Endothelial cell of umbilical vein (primary cell): Measurements from ENCODE around the gene KDM3A. TPM values are rescaled to one million over a fixed set of nuclear protein-coding genes. Genes with fewer than 3 reads are reported as not detected.

Experiments
- BruUV-seq: library from RNA; stranded (reverse); fragments of 400-500 nt; replicated peaks from 2 replicates; lab custom pipeline; 2021; lab: Mats Ljungman, UMichigan
- CTCF ChIA-PET: fragments of 300-600, 350-600 bp; sonication (Branson Sonifier 250); formaldehyde crosslinking; loops from one replicate; lab custom pipeline; 2021; ENCODE audit warnings: antibody characterized with exemption, inconsistent platforms; lab: Charles Lee
- POLR2A ChIA-PET: fragments of 300-600, 350-600 bp; sonication (Branson Sonifier 250); formaldehyde crosslinking; loops from one replicate; lab custom pipeline; 2021; ENCODE audit warnings: antibody characterized with exemption, inconsistent platforms; lab: Charles Lee
- DNase-seq: peaks from one replicate; pipeline ENCODE4 v3.0.0-alpha.2; 2011; ENCODE audit warnings: low read depth, low spot score
- FAIRE-seq: peaks from 2 replicates; lab custom pipeline; 2011; peaks lifted over from hg19 to GRCh38; lab: Jason Lieb, UNC
- H2AFZ ChIP-seq: 2 replicates; pipeline ENCODE4 v1.6.0; 2012; ENCODE audit warnings: low read depth, low read length, control low read depth, inconsistent platforms
- H3K27ac ChIP-seq: 2 replicates; pipeline ENCODE4 v1.5.1; 2011; ENCODE audit warnings: low read depth, mild to moderate bottlenecking, control low read depth, low read length, moderate library complexity; ENCODE audit not compliant: insufficient read depth
- H3K27me3 ChIP-seq, 2 experiments: 2 replicates each; pipeline versions ENCODE4 v1.6.0 to v1.6.1; 2011; ENCODE audit warnings: low read length in 2 of 2, mixed read lengths in 1 of 2; ENCODE audit not compliant: control insufficient read depth in 2 of 2, insufficient read depth in 2 of 2
- H3K36me3 ChIP-seq, 2 experiments: 2 replicates in 1 of 2; 3 replicates in 1 of 2; pipeline ENCODE4 v1.5.1; 2011; ENCODE audit warnings: low read length in 2 of 2, mild to moderate bottlenecking in 1 of 2, moderate library complexity in 1 of 2; ENCODE audit not compliant: control insufficient read depth in 2 of 2, insufficient read depth in 2 of 2; ENCODE audit errors: extremely low read depth in 1 of 2
- H3K4me1 ChIP-seq: 3 replicates; pipeline ENCODE4 v1.5.1; 2011; ENCODE audit warnings: mild to moderate bottlenecking, low read length; ENCODE audit not compliant: control insufficient read depth, insufficient read depth; ENCODE audit errors: extremely low read depth
- H3K4me2 ChIP-seq: 2 replicates; pipeline ENCODE4 v1.6.1; 2011; ENCODE audit warnings: low read length, control low read depth, mixed read lengths; ENCODE audit not compliant: insufficient read depth
- H3K4me3 ChIP-seq, 3 experiments: fragments of 200-600 bp in 1 of 3; sonication (generic), shearing (Covaris generic) in 1 of 3; replicated peaks in 1 of 3; 2 replicates each; pipeline ENCODE4 v1.5.1; 2011 to 2016; ENCODE audit warnings: control low read depth in 3 of 3, low read length in 3 of 3, mild to moderate bottlenecking in 2 of 3, inconsistent platforms in 1 of 3, low read depth in 1 of 3, moderate library complexity in 1 of 3; ENCODE audit not compliant: insufficient read depth in 1 of 3
- H3K79me2 ChIP-seq: 2 replicates; pipeline ENCODE4 v1.6.0; 2012; ENCODE audit warnings: low read length, inconsistent platforms; ENCODE audit not compliant: control insufficient read depth, insufficient read depth
- H3K9ac ChIP-seq: replicated peaks from 2 replicates; pipeline ENCODE3; 2011; ENCODE audit warnings: low read length, control low read depth; ENCODE audit not compliant: insufficient read depth; ENCODE audit errors: extremely low read depth
- H3K9me1 ChIP-seq: replicated peaks from 3 replicates; pipeline ENCODE4 v1.6.0; 2011; ENCODE audit warnings: mild to moderate bottlenecking, low read length; ENCODE audit not compliant: control insufficient read depth, insufficient read depth; ENCODE audit errors: extremely low read depth
- H3K9me3 ChIP-seq: replicated peaks from 2 replicates; pipeline ENCODE4 v1.5.1; 2012; ENCODE audit warnings: low read length, inconsistent platforms; ENCODE audit not compliant: control insufficient read depth, insufficient read depth
- H4K20me1 ChIP-seq: replicated peaks from 2 replicates; pipeline ENCODE3; 2011; ENCODE audit warnings: mild to moderate bottlenecking, low read length; ENCODE audit not compliant: control insufficient read depth, insufficient read depth; ENCODE audit errors: extremely low read depth
- EZH2 ChIP-seq: IDR thresholded peaks from 2 replicates; pipeline ENCODE4 v1.6.1; 2012; ENCODE audit warnings: borderline replicate concordance, low read depth, mild to moderate bottlenecking, moderate library complexity, low read length, inconsistent platforms; ENCODE audit not compliant: severe bottlenecking
- FOS ChIP-seq: IDR thresholded peaks from 2 replicates; pipeline ENCODE4 v1.6.1; 2011; ENCODE audit warnings: mild to moderate bottlenecking, low read length, moderate library complexity, borderline replicate concordance; ENCODE audit not compliant: insufficient read depth
- GATA2 ChIP-seq: IDR thresholded peaks from 2 replicates; pipeline ENCODE4 v1.7.0; 2011; ENCODE audit warnings: low read depth, mild to moderate bottlenecking, moderate library complexity, mixed read lengths, low read length; ENCODE audit not compliant: insufficient read length, insufficient read depth
- JUN ChIP-seq: IDR thresholded peaks from 2 replicates; pipeline ENCODE4 v1.6.1; 2011; ENCODE audit warnings: borderline replicate concordance, low read depth; ENCODE audit not compliant: insufficient read length, insufficient read depth
- MYC ChIP-seq: IDR thresholded peaks from one replicate; pipeline ENCODE4 v1.6.1; 2011; ENCODE audit warnings: mild to moderate bottlenecking, low read depth, low read length
- POLR2A ChIP-seq: IDR thresholded peaks from 2 replicates; pipeline ENCODE4 v1.6.1; 2012; ENCODE audit warnings: low read depth, mild to moderate bottlenecking, control low read depth, low read length
- POLR2AphosphoS5 ChIP-seq: IDR thresholded peaks from 2 replicates; pipeline ENCODE4 v1.6.1; 2012; ENCODE audit warnings: low read depth, mild to moderate bottlenecking, control low read depth, low read length, moderate library complexity; ENCODE audit not compliant: insufficient read depth
- dilution Hi-C: fragments of 300-500 bp; cut with MboI; formaldehyde crosslinking; loops from one replicate; pipeline ENCODE4 v1.15.0; 2019; ENCODE audit warnings: low sequenced_read_pairs; ENCODE audit not compliant: extremely low pct_ligation_motif_present
- intact Hi-C: fragments of 100-400 bp; cut with micrococcal nuclease; formaldehyde crosslinking; loops from one replicate; pipeline ENCODE4 v1.10.0; 2022
- polyA plus RNA-seq, 4 experiments: library from polyadenylated mRNA; depleted of rRNA in 3 of 4; stranded (reverse) in 3 of 4; unstranded in 1 of 4; fragments of >200 nt; gene quantifications; 2 replicates each; pipeline versions ENCODE4 v1.2.1 to v1.2.3, GENCODE V29; 2011 to 2012; ENCODE audit warnings: missing spikeins in 1 of 4
- total RNA-seq: library from RNA; stranded (reverse); gene quantifications from 2 replicates; pipeline ENCODE4 v1.2.3, GENCODE V29; 2021
- TF ChIP-seq, protein P1 (sequence below): IDR thresholded peaks from 2 replicates; pipeline ENCODE4 v1.6.1; 2011; ENCODE audit not compliant: insufficient read depth, insufficient read length

Gene KDM3A
- total and polyA plus RNA-seq, 2 donors (not counting 3 experiments of a cell fraction or from before 2014, with no cell fraction given): 13.5 to 29.5 TPM

DNA sequence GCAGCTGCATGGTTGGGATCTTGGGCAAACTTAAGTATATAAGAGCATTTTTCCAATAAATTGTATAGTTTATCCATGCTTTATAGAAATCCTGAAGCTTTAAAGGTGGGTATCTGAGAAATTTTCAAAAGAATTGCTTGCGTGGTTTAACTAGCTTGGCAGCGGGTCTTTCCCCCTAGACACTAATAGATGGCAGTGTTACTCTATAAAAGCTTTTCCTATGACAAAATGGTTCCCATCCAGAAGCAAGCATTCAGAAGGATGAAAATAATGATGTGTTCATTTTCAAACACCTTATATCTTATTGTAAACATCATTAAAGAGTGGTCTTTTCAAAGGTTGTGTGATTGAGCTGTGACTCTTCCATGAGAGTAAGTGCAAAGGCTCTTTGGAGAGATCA is 45.9 kb downstream of the KDM3A start:
- DNase-seq: no peak
- no TSS peak for BruUV-seq
- Histone ChIP-seq H3K9ac (no peak overlapping the region), H3K79me2 (no peaks in the 10 kb centered on the region), H3K9me3 (no peaks in the 10 kb centered on the region), H4K20me1 (no peaks in the 10 kb centered on the region), H3K4me1 (no peaks in the 10 kb centered on the region), H3K36me3 (peaks cover 36 to 43% of the 10 kb centered on the region in 2 experiments), H3K9me1 (no peaks in the 10 kb centered on the region), H3K27ac (no peak overlapping the region), H3K4me3 (no peak overlapping the region), H3K27me3 (no peaks in the 10 kb centered on the region), H2AFZ (no peak overlapping the region), H3K4me2 (no peak overlapping the region)
- intact Hi-C loops (loop anchor here (1.0 to 5.0 kb wide), 2 partner anchors 135 to 277 kb away; partner anchors contain the start of gene RNF103), dilution Hi-C loops (no loop called here)
- no peak for FAIRE-seq
- TF ChIP-seq FOS (no peak), POLR2A (no peak), GATA2 (no peak), MYC (no peak)
- CTCF ChIA-PET: interaction anchor here (0.7 to 1.1 kb wide), 5 partner anchors 11 to 277 kb away, joined by 3 to 4 read pairs (median 4); no protein-coding TSS in a partner anchor
- POLR2A ChIA-PET: no interaction called here

DNA sequence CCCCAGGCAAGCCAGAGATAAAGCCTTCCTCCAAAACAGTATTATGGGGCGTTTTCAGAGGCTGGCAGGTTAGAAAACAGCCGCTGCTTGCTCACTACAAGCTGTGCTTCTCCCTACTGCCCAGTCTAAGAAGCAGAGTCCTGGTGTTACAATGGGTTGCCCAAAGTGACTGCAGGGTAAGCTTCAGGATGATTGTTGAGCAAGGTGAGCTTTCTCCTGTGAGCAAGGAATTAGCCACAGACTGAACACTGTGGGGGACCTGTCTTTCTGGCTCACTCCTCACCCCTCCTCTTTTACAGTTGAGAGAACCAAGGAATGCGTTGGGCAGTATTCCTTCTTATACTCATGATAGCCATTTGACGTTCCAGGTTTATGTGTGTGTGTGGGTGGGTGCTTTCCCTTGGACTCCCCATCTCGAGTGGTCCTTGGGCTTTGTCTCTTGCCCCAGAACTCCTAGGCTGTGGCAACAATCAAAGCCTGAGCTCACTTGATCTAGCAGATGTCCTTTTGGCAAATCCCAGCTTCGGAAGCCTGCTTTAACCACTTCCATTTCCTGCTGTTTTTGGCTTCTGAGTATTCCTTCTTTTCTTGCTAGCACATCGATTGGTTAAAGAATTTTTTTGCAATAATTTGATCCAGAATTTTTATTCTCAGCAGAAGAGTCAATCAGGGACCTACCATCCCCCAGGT is 47.5 kb downstream of the KDM3A start:
- Histone ChIP-seq H4K20me1 (no peaks in the 10 kb centered on the region), H3K4me2 (no peak overlapping the region), H3K79me2 (no peaks in the 10 kb centered on the region), H2AFZ (no peak overlapping the region), H3K9me1 (no peaks in the 10 kb centered on the region), H3K36me3 (peaks cover 24 to 34% of the 10 kb centered on the region in 2 experiments), H3K4me1 (no peaks in the 10 kb centered on the region), H3K27me3 (no peaks in the 10 kb centered on the region), H3K4me3 (no peak overlapping the region), H3K9ac (no peak overlapping the region), H3K9me3 (no peaks in the 10 kb centered on the region), H3K27ac (no peak overlapping the region)
- CTCF ChIA-PET: no interaction called here
- TF ChIP-seq, protein P1, sequence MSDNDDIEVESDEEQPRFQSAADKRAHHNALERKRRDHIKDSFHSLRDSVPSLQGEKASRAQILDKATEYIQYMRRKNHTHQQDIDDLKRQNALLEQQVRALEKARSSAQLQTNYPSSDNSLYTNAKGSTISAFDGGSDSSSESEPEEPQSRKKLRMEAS: no peak
- TF ChIP-seq EZH2 (no peak), POLR2AphosphoS5 (no peak), MYC (no peak), GATA2 (no peak), JUN (no peak), POLR2A (no peak)
- intact Hi-C loops (loop anchor here (5.0 kb wide), 1 partner anchor 134 kb away; the partner anchor contains the start of gene RNF103), dilution Hi-C loops (no loop called here)
- no peak for FAIRE-seq
- BruUV-seq: no TSS peak
- no peak for DNase-seq
- POLR2A ChIA-PET: no interaction called here
